Measurements from ENCODE around the gene STAT5B. TPM values are rescaled to one million over a fixed set of nuclear protein-coding genes. Genes with fewer than 3 reads are reported as not detected.

The STAT5B gene
- total and polyA plus RNA-seq, 9 of the 15 experiments (the other 6 are each of a cell fraction or from before 2014, with no cell fraction given) = 20.8 to 176 (median 92.4) TPM

- no peak overlapping the region for H2AFZ ChIP-seq (ENCODE audit: low read depth, low read length)
- 0 out of 4 replicates have a peak overlapping the region, but pooled peaks of 1 of the 2 experiments have one; percentile 6 for H3K9ac ChIP-seq (ENCODE audit: insufficient read depth in 1 of 2, low read depth in 2 of 2, low read length in 2 of 2)
- no peaks in the 10 kb centered on the region for H3K9me1 ChIP-seq (ENCODE audit: control insufficient read depth, insufficient read depth, low read length)
- CTCF ChIA-PET (ENCODE audit: low intra/inter-chr PET ratio) = no interaction called here
- ATAC-seq (no peak), FAIRE-seq (no peak), DNase-seq (ENCODE audit: extremely low read depth in 1 of 4, low spot score in 3 of 4) (no peak)
- H3K27ac ChIP-seq (ENCODE audit: extremely low read depth, low read depth, low read length) = peak overlapping the region; percentile 8; the same call in 1 of the 3 replicates
- 77% methylated on average over 14 of the region's 14 CpGs for WGBS (ENCODE audit: insufficient coverage, low coverage, missing lambda C conversion rate)
- in situ Hi-C loops (cut with MboI) = no loop called here
- no peak overlapping the region for H3K4me3 ChIP-seq
- H3K27me3 ChIP-seq (ENCODE audit: control insufficient read depth in 2 of 2, insufficient read depth in 2 of 2, low read length in 2 of 2) = no peaks in the 10 kb centered on the region
- TF ChIP-seq SMAD1 (IDR thresholded peaks at IDR 0.05; ENCODE audit: low read depth, low read length, partially characterized antibody) (no peak), XRCC4 (IDR thresholded peaks at IDR 0.05; ENCODE audit: extremely low read depth, insufficient read depth, insufficient read length) (no peak)
- peaks cover 92% of the 10 kb centered on the region for H3K79me2 ChIP-seq (ENCODE audit: control insufficient read depth, insufficient read depth, low read length)
- intact Hi-C loops (cut with micrococcal nuclease) = no loop called here
- H3K4me2 ChIP-seq (ENCODE audit: insufficient read depth, low read length) = no peak overlapping the region
- peaks cover 27% of the 10 kb centered on the region; the same call in 2 of the 3 replicates for H3K36me3 ChIP-seq (ENCODE audit: control insufficient read depth, insufficient read depth, low read length)
- BruUV-seq (replicated peaks) = no TSS peak
- peaks cover 8 to 24% of the 10 kb centered on the region in 2 experiments for H3K4me1 ChIP-seq (replicated peaks in 1 of 2; ENCODE audit: control insufficient read depth in 2 of 2, insufficient read depth in 2 of 2, low read length in 2 of 2)
- no peaks in the 10 kb centered on the region for H3K9me3 ChIP-seq (replicated peaks; ENCODE audit: control insufficient read depth, insufficient read depth, low read depth, low read length)
- POLR2A ChIA-PET = interaction anchor here (1.0 to 2.2 kb wide), 5 partner anchors 9 to 62 kb away, joined by 3 to 8 read pairs (median 6); no protein-coding TSS in a partner anchor
- no peaks in the 10 kb centered on the region for H4K20me1 ChIP-seq (replicated peaks; ENCODE audit: control insufficient read depth, insufficient read depth, low read length)
Observed at GRCh38 chr17:42249681-42250446, 26.3 kb downstream of the STAT5B start.

Measured in K562 (cell line).